Neural progenitor cell (in vitro differentiated cells): ENCODE results near the gene PRRC2B. TPM values are rescaled to one million over a fixed set of nuclear protein-coding genes. Genes with fewer than 3 reads are reported as not detected.

Experiments used
- DNase-seq: peaks from one replicate; pipeline ENCODE4 v3.0.0-alpha.2; 2016; ENCODE audit warnings: low spot score
- H2AFZ ChIP-seq: fragments of 200-600 bp; sonication (generic); replicated peaks from 2 replicates; pipeline ENCODE4 v1.6.1; 2016; ENCODE audit warnings: antibody characterized with exemption
- H3F3A ChIP-seq: fragments of 200-600 bp; sonication (generic); 2 replicates; pipeline ENCODE4 v1.6.1; 2016; ENCODE audit warnings: antibody characterized with exemption, low read depth
- H3K27ac ChIP-seq: fragments of 200-600 bp; sonication (generic); 2 replicates; pipeline ENCODE4 v1.5.1; 2016; ENCODE audit warnings: mild to moderate bottlenecking
- H3K27me3 ChIP-seq: fragments of 200-600 bp; sonication (generic); 2 replicates; pipeline ENCODE4 v1.6.1; 2016; ENCODE audit warnings: mild to moderate bottlenecking, moderate library complexity
- H3K36me3 ChIP-seq: fragments of 200-600 bp; sonication (generic); 2 replicates; pipeline ENCODE4 v1.5.1; 2016
- H3K4me1 ChIP-seq: fragments of 200-600 bp; sonication (generic); 2 replicates; pipeline ENCODE4 v1.6.1; 2016; ENCODE audit warnings: mixed run types
- H3K4me2 ChIP-seq: fragments of 200-600 bp; sonication (generic); 2 replicates; pipeline ENCODE4 v1.6.1; 2016
- H3K4me3 ChIP-seq: fragments of 200-600 bp; sonication (generic); 2 replicates; pipeline ENCODE4 v1.5.1; 2016
- H3K79me2 ChIP-seq: fragments of 200-600 bp; sonication (generic); 2 replicates; pipeline ENCODE4 v1.6.1; 2016; ENCODE audit warnings: low read depth
- H3K9ac ChIP-seq: fragments of 200-600 bp; sonication (generic); 2 replicates; pipeline ENCODE4 v1.6.1; 2016
- H3K9me3 ChIP-seq: fragments of 200-600 bp; sonication (generic); 2 replicates; pipeline ENCODE4 v1.5.1; 2016; ENCODE audit warnings: low read depth
- H4K20me1 ChIP-seq: fragments of 200-600 bp; sonication (generic); 2 replicates; pipeline ENCODE4 v1.6.1; 2016; ENCODE audit warnings: low read depth
- H3K27ac Mint-ChIP-seq: 3 replicates; pipeline ENCODE4 v1.8.0; 2021; ENCODE audit warnings: mixed read lengths
- H3K27me3 Mint-ChIP-seq: 2 replicates; pipeline ENCODE4 v1.8.0; 2022; ENCODE audit warnings: low read depth, mild to moderate bottlenecking, inconsistent platforms, moderate library complexity, mixed read lengths; ENCODE audit not compliant: insufficient read depth
- H3K36me3 Mint-ChIP-seq: 3 replicates; pipeline ENCODE4 v1.8.0; 2021; ENCODE audit warnings: mixed read lengths
- H3K4me1 Mint-ChIP-seq: 3 replicates; pipeline ENCODE4 v1.8.0; 2021; ENCODE audit warnings: mixed read lengths
- H3K4me3 Mint-ChIP-seq: 3 replicates; pipeline ENCODE4 v1.8.0; 2021; ENCODE audit warnings: mild to moderate bottlenecking, moderate library complexity, mixed read lengths
- H3K9me3 Mint-ChIP-seq: 3 replicates; pipeline ENCODE4 v1.8.0; 2020; ENCODE audit warnings: mixed read lengths
- CTCF ChIP-seq: fragments of 200-600 bp; sonication (generic); IDR thresholded peaks from 2 replicates; pipeline ENCODE4 v1.5.1; 2017; ENCODE audit warnings: antibody characterized with exemption, mild to moderate bottlenecking
- EZH2 ChIP-seq: fragments of 200-600 bp; sonication (generic); IDR thresholded peaks from 2 replicates; pipeline ENCODE4 v1.6.1; 2017; ENCODE audit warnings: antibody characterized with exemption, mild to moderate bottlenecking, moderate library complexity
- EZH2phosphoT487 ChIP-seq: fragments of 200-600 bp; sonication (generic); IDR thresholded peaks from 2 replicates; pipeline ENCODE4 v1.6.1; 2017; ENCODE audit warnings: antibody characterized with exemption
- total RNA-seq: library from RNA; depleted of rRNA; stranded (reverse); fragments of >200 nt; gene quantifications from 2 replicates; pipeline ENCODE4 v1.2.3, GENCODE V29; 2015; ENCODE audit warnings: low replicate concordance

Gene PRRC2B
- total RNA-seq, 1 donor from 2014 or later: 139 TPM

- no peaks in the 10 kb centered on the region for H3K27me3 ChIP-seq
- Mint-ChIP-seq H3K36me3 (peaks cover 57% of the 10 kb centered on the region), H3K27me3 (peaks cover 9% of the 10 kb centered on the region), H3K4me1 (no peaks in the 10 kb centered on the region), H3K9me3 (no peaks in the 10 kb centered on the region), H3K27ac (no peak overlapping the region), H3K4me3 (no peak overlapping the region)
- H3F3A ChIP-seq: peaks cover 20% of the 10 kb centered on the region
- H3K27ac ChIP-seq: no peak overlapping the region
- H2AFZ ChIP-seq: no peak overlapping the region
- peaks cover 76% of the 10 kb centered on the region for H4K20me1 ChIP-seq
- no peaks in the 10 kb centered on the region for H3K4me1 ChIP-seq
- no peak for DNase-seq
- H3K4me2 ChIP-seq: no peak overlapping the region
- no peak overlapping the region for H3K4me3 ChIP-seq
- H3K9me3 ChIP-seq: no peaks in the 10 kb centered on the region
- peaks cover 7% of the 10 kb centered on the region for H3K36me3 ChIP-seq
- TF ChIP-seq EZH2: no peak
- TF ChIP-seq CTCF: no peak
- no peak for TF ChIP-seq EZH2phosphoT487
- no peak overlapping the region for H3K9ac ChIP-seq
- peaks cover 88% of the 10 kb centered on the region for H3K79me2 ChIP-seq
These were observed 71.5 kb downstream of the PRRC2B start for GRCh38 chr9:131465401-131465800.

- no peak overlapping the region for H3K4me2 ChIP-seq
- H4K20me1 ChIP-seq: peaks cover 87% of the 10 kb centered on the region
- no peaks in the 10 kb centered on the region for H3K4me1 ChIP-seq
- H3K9ac ChIP-seq: no peak overlapping the region
- no peak overlapping the region for H3K27ac ChIP-seq
- no peak overlapping the region for H2AFZ ChIP-seq
- Mint-ChIP-seq H3K4me3 (no peak overlapping the region), H3K4me1 (no peaks in the 10 kb centered on the region), H3K36me3 (peaks cover 55% of the 10 kb centered on the region), H3K27me3 (peaks cover 4% of the 10 kb centered on the region), H3K9me3 (no peaks in the 10 kb centered on the region), H3K27ac (no peak overlapping the region)
- no peaks in the 10 kb centered on the region for H3K9me3 ChIP-seq
- no peaks in the 10 kb centered on the region for H3K27me3 ChIP-seq
- peaks cover 20% of the 10 kb centered on the region for H3F3A ChIP-seq
- H3K36me3 ChIP-seq: peaks cover 13% of the 10 kb centered on the region
- no peak overlapping the region for H3K4me3 ChIP-seq
- no peak for DNase-seq
- peaks cover 97% of the 10 kb centered on the region for H3K79me2 ChIP-seq
- TF ChIP-seq CTCF (no peak), EZH2 (no peak), EZH2phosphoT487 (no peak)
These were observed 73.5 kb downstream of the PRRC2B start for GRCh38 chr9:131467214-131467935.

- no peaks in the 10 kb centered on the region for H3K27me3 ChIP-seq
- H3K79me2 ChIP-seq: peaks cover 97% of the 10 kb centered on the region
- no peak for DNase-seq
- H3K9me3 ChIP-seq: no peaks in the 10 kb centered on the region
- no peak overlapping the region for H3K9ac ChIP-seq
- H3K4me2 ChIP-seq: no peak overlapping the region
- Mint-ChIP-seq H3K27ac (no peak overlapping the region), H3K36me3 (peaks cover 59% of the 10 kb centered on the region), H3K4me3 (no peak overlapping the region), H3K27me3 (peaks cover 4% of the 10 kb centered on the region), H3K9me3 (no peaks in the 10 kb centered on the region), H3K4me1 (no peaks in the 10 kb centered on the region)
- H2AFZ ChIP-seq: no peak overlapping the region
- no peak overlapping the region for H3K27ac ChIP-seq
- H3K36me3 ChIP-seq: peaks cover 19% of the 10 kb centered on the region
- TF ChIP-seq CTCF (no peak), EZH2phosphoT487 (no peak), EZH2 (no peak)
- H3F3A ChIP-seq: peaks cover 20% of the 10 kb centered on the region
- H3K4me3 ChIP-seq: no peak overlapping the region
- H4K20me1 ChIP-seq: peaks cover 89% of the 10 kb centered on the region
- no peaks in the 10 kb centered on the region for H3K4me1 ChIP-seq
These were observed 74.1 kb downstream of the PRRC2B start for GRCh38 chr9:131468031-131468430.
